Gastroesophageal sphincter (tissue), 3 donors: ENCODE data around the gene SPDYE18.
"Not testable (repeated sequence)": the region's sequence is repeated elsewhere in the genome, so short reads cannot be mapped to it uniquely, and the experiment has no call there.

ENCODE experiments used
- CTCF ChIP-seq, 4 experiments: fragments of 200-600 bp in 2 of 4; fragments of 450-650 bp in 2 of 4; sonication (generic) in 1 of 4; IDR thresholded peaks; one replicate each; pipeline ENCODE4 v1.5.1; 2017 to 2019; ENCODE audit warnings: antibody characterized with exemption in 4 of 4, mild to moderate bottlenecking in 2 of 4, moderate library complexity in 2 of 4
- EP300 ChIP-seq: sonication (generic); formaldehyde crosslinking; IDR thresholded peaks from one replicate; pipeline ENCODE4 v1.6.1; 2017; ENCODE audit warnings: antibody characterized with exemption, mild to moderate bottlenecking
- POLR2AphosphoS5 ChIP-seq: sonication (generic); formaldehyde crosslinking; IDR thresholded peaks from one replicate; pipeline ENCODE4 v1.6.1; 2017; ENCODE audit warnings: antibody characterized with exemption

GRCh38 chr7:77101187-77101586 lies 38.8 kb upstream of the SPDYE18 start:
- TF ChIP-seq EP300; CTCF (IDR thresholded peaks at IDR 0.05); POLR2AphosphoS5: not testable (repeated sequence)
